Measurements from ENCODE around the gene GPR62.

Gene GPR62

GRCh38 chr3:51954105-51954504 lies 1.1 kb upstream of the GPR62 start:
- in situ Hi-C loops (cut with MboI; ENCODE audit: low sequenced_read_pairs): no loop called here

GRCh38 chr3:51954713-51955112 lies 468 bp upstream of the GPR62 start:
- in situ Hi-C loops (cut with MboI; ENCODE audit: low sequenced_read_pairs): no loop called here

- in situ Hi-C loops (cut with MboI; ENCODE audit: low sequenced_read_pairs): no loop called here
Measured at GRCh38 chr3:51955893-51956770, 951 bp downstream of the GPR62 start.

- in situ Hi-C loops (cut with MboI; ENCODE audit: low sequenced_read_pairs): no loop called here
Measured at GRCh38 chr3:51957520-51958205, 2.5 kb downstream of the GPR62 start.

GRCh38 chr3:51958603-51959521 lies 3.7 kb downstream of the GPR62 start:
- in situ Hi-C loops (cut with MboI; ENCODE audit: low sequenced_read_pairs): no loop called here

- in situ Hi-C loops (cut with MboI; ENCODE audit: low sequenced_read_pairs): no loop called here
Measured at GRCh38 chr3:51959651-51960050, 4.5 kb downstream of the GPR62 start.

GRCh38 chr3:51960386-51960785 lies 5.2 kb downstream of the GPR62 start:
- in situ Hi-C loops (cut with MboI; ENCODE audit: low sequenced_read_pairs): no loop called here

- in situ Hi-C loops (cut with MboI; ENCODE audit: low sequenced_read_pairs): no loop called here
Measured at GRCh38 chr3:51961011-51961410, 5.8 kb downstream of the GPR62 start.

GRCh38 chr3:51961602-51962569 lies 6.7 kb downstream of the GPR62 start:
- in situ Hi-C loops (cut with MboI; ENCODE audit: low sequenced_read_pairs): no loop called here

- in situ Hi-C loops (cut with MboI; ENCODE audit: low sequenced_read_pairs): no loop called here
Measured at GRCh38 chr3:51962854-51963530, 7.8 kb downstream of the GPR62 start.

GRCh38 chr3:51963951-51964451 lies 8.8 kb downstream of the GPR62 start:
- in situ Hi-C loops (cut with MboI; ENCODE audit: low sequenced_read_pairs): no loop called here

GRCh38 chr3:51964521-51964920 lies 9.3 kb downstream of the GPR62 start:
- in situ Hi-C loops (cut with MboI; ENCODE audit: low sequenced_read_pairs): no loop called here

GRCh38 chr3:51966016-51966415 lies 10.8 kb downstream of the GPR62 start:
- in situ Hi-C loops (cut with MboI; ENCODE audit: low sequenced_read_pairs): no loop called here

GRCh38 chr3:51966486-51966885 lies 11.3 kb downstream of the GPR62 start:
- in situ Hi-C loops (cut with MboI; ENCODE audit: low sequenced_read_pairs): no loop called here

- in situ Hi-C loops (cut with MboI; ENCODE audit: low sequenced_read_pairs): no loop called here
Measured at GRCh38 chr3:51966922-51967383, 11.8 kb downstream of the GPR62 start.

GRCh38 chr3:51967384-51968169 lies 12.4 kb downstream of the GPR62 start, which contains the start of gene PCBP4:
Gene PCBP4 (minus strand): TSS chr3:51967454. CDS start chr3:51961240, 6,214 bp downstream.
- in situ Hi-C loops (cut with MboI; ENCODE audit: low sequenced_read_pairs): no loop called here

- in situ Hi-C loops (cut with MboI; ENCODE audit: low sequenced_read_pairs): no loop called here
Measured at GRCh38 chr3:51968170-51968775, 13.1 kb downstream of the GPR62 start.

Data from hTERT RPE-1 (cell line).